Erythroblast (primary cell): ENCODE data around the gene MTMR3.

Experiments used
- GATA1 ChIP-seq: IDR thresholded peaks from 2 replicates; pipeline ENCODE4 v1.6.1; 2011; ENCODE audit warnings: low read depth, mild to moderate bottlenecking, control low read depth, low read length, moderate library complexity
- POLR2A ChIP-seq: IDR thresholded peaks from 2 replicates; pipeline ENCODE4 v1.6.1; 2011; ENCODE audit warnings: mild to moderate bottlenecking, low read length

DNA sequence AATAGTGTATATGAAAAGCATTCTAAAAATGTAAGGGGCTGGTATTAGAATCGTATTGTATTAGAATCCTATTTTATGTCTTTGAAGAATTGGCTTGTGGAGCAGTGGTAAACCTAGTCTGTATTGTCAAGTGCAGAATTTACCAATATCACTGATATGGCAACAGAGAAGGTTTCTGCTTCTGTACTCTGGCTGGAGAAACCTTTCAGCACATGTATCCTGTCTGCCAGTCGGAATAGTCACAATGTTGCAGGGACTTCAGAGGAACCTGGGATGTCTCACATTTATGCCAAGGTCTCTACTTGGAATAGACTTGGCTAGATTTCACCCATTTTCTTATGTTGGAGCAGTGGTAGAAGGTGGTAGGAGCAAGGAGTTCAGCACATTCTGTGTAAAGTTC lies 4.4 kb downstream of the MTMR3 start:
- TF ChIP-seq POLR2A (no peak), GATA1 (no peak)
